NOMO-1 treated with DMSO at 0.1 percent for 48 hours (cell line): ENCODE results near the gene MAGI2.

Experiments
- DNase-seq: peaks from one replicate; lab custom pipeline; 2025; ENCODE audit not compliant: unreplicated experiment; lab: John Stamatoyannopoulos, UW

MAGI2 gene

GRCh38 chr7:78441737-78442136 is 1011.7 kb downstream of the MAGI2 start:
- DNase-seq = no peak

DNA sequence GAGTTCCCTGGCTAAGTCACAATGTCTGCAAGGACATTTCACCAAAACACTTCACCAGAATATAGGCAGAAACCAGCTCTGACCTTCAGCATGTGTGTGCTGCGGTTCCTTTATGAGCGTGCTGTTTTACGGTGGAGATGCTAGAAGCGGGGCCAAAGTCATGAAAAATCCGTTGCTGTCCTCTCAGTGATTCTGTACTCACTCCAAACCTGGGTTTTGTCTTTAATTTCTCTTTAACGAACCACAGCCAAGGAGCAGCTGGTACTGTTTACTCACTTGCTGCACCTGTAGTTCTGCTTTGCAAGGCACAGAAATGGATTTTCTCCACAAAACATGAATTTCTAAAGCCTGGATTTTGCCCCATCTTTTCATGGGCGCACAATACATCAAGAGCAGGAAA is 1015.0 kb downstream of the MAGI2 start:
- no peak for DNase-seq

DNA sequence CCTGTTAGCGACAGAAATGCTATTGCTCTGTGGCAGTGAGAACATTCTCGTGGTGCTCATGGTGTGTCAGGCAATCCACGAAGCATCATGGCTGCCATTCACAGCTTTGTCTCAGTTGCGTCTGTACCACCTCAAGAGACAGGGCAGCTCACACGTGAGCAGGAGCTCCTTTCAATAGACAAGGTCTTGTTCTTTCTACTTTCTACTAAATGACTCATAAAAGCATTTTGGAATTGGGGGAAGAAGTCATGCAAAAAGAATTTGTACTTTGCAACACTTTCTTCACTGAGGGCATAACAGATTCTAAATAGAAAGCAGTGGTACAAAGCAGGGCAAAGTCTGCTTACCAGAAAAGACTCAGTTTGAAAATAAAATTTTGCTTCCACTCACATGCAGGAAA is 1016.3 kb downstream of the MAGI2 start:
- DNase-seq = no peak

- no peak for DNase-seq
Observed at GRCh38 chr7:78435355-78435754, 1018.1 kb downstream of the MAGI2 start.

DNA sequence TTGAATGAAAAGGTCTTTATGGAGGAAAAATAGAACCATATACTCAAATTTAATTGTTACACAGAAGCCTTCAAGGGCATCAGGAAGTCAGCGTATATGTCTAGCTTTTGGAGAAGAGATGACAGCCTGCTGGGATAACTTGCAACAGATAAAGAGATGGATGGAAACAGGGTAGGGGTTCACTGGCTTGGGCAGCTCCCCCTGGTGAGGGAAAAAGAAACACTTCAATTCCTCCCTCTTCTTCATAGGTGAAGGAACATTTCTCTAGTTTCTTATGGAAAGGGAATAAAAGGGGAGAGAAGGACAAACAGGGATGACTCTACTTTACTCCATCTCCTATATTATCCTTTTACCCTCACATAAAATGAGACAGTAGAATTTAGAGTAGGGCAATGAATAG is 1019.2 kb downstream of the MAGI2 start:
- DNase-seq = no peak

DNA sequence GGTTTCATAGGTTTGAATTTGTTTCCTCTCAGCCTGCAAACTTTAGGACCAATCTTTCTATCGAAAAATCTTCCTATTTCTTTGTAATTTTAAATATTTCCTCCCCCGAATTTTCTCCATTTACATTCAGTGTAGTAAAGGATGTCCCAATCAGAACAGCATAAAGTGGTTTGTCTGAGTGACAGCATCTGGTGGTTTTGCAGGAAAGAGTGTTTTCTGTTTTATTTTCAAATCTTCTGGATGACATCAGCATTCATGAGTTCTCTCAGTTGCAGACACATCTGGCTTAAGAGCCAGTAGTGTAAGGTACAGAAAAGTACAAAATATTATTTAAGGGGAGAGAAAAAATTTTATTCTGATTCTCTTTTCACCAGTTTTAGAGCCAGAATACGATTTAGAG is 1020.0 kb downstream of the MAGI2 start:
- no peak for DNase-seq

- no peak for DNase-seq
Observed at GRCh38 chr7:78429878-78430277, 1023.6 kb downstream of the MAGI2 start.

DNA sequence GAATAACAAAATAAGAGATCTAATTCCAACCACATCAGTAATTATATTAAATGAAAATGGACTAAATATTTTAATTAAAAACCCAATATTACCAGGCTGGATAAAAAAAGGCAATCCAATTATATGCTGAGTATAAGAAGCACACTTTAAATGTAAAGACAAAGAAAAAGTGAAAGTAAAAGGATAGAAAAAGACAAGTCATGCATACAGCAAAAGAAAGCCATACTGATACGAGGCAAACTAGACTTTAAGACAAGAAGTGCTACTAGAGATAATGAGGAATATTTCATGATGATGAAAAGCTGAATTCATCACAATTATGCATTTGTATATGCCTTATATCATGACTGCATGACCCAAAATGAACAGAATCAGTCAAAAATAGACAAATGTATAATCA is 1026.3 kb downstream of the MAGI2 start:
- DNase-seq = no peak

DNA sequence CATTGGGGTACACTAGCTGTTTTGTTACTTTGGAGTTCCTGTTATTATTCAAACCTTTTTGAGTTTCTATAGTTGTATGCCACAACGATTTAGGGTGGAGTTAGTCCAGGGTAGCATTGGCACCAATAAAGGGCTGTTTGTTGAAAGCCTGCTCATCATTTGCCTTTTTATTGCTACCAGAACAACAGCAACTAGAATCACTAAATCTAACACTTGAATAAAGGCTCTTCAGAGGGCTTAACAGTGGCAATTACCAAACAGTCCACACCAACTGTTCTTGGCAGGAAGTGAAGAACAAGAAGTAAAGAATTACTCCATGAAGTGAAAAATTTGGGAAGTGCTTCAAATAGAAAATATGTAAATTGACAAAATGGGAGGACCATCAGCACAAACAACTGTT is 1033.5 kb downstream of the MAGI2 start:
- DNase-seq = no peak

DNA sequence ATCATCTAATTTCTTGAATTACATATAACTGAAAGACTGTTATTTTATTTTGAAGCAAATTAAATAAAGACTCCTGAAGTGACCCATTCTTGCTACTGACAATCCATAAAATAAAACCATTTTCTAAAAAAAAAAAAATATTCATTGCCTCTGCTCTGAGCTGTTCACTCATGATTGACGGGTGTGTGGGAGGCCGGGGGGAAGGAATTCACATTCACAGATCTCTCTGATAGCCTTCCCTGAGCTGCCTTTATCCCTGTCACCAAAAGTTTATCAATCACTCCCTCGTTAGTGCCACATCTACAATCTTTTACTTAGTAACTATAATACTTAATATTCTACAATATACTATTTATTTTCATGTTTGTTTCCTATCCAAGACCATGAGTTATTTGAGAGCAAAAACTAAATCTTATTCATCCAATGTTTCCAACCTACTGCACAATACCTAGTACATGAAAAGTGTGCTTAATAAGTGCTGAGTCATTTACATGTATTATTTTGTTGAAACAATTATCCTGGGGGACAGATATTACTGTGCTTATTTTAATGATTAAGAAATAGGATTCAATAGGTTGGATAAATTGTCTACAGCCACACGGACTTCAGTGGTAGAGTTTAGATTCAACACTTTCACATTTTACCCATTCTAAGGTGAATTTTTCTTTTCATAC is 1036.2 kb downstream of the MAGI2 start:
- DNase-seq = no peak

GRCh38 chr7:78413568-78413967 is 1039.9 kb downstream of the MAGI2 start:
- no peak for DNase-seq

DNA sequence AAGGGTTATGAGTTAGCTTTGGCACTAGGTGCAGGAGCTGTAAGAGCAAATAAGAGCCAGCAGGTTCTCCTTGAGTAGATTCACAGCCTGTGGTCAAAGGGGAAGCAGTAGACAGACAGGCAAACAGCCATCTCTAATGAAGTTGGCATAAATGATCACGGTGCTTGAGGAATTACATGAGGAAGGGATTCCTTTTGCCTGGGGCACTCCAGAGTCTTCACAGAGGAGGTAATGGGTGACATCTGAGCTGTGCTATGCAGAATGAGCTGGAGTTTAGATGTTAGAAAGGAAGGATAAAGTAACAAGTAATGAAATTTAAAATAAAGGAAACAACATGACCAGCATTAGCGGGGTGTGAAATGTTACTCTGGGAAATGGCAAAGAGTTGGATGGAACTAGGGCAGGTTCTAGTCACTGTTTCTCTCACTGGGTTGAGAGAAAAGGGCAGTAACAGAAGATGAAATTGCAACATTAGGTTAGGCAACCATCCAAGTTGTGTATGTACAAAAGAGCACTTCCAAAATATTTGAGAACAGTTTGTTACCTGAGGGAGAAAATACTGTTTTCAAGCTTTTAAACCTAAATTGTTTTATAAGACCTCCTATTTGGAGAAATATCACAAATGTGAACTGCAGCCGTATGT is 1041.1 kb downstream of the MAGI2 start:
- DNase-seq = no peak

- DNase-seq = no peak
Observed at GRCh38 chr7:78407031-78407430, 1046.4 kb downstream of the MAGI2 start.

- no peak for DNase-seq
Observed at GRCh38 chr7:78406531-78406930, 1046.9 kb downstream of the MAGI2 start.

- no peak for DNase-seq
Observed at GRCh38 chr7:78402096-78402495, 1051.4 kb downstream of the MAGI2 start.

- no peak for DNase-seq
Observed at GRCh38 chr7:78400038-78400437, 1053.4 kb downstream of the MAGI2 start.

DNA sequence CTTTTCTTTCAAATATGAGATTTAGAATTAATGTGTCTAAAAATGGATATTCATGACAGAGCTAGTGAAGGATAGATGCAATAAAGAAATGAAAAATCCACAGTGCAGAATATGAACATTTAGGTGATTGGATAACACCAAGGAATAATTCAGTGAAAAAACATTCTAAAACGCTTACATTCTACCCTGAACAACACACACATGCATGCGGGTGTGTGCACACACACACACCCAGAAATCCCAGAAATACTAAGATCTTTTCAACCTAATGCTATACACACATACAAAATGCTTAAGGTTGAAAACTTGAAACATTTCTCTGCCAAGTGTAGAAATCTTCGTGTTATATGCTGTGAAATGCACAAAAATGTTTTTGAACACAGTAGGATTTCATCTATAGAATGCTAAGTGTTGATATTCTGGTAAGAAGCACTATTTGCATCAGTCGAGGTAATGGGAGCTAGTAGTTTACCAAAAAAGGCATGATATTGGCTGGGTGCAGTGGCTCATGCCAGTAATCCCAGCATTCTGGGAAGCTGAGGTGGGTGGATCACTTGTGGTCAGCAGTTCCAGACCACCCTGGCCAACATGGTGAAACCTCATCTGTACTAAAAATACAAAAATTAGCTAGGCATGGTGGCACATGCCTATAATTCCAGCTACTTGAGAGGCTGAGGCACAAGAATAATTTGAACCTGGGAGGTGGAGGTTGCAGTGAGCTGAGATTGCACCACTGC is 1054.3 kb downstream of the MAGI2 start:
- DNase-seq = no peak

GRCh38 chr7:78398576-78398975 is 1054.9 kb downstream of the MAGI2 start:
- DNase-seq = no peak

- no peak for DNase-seq
Observed at GRCh38 chr7:78398081-78398480, 1055.4 kb downstream of the MAGI2 start.

DNA sequence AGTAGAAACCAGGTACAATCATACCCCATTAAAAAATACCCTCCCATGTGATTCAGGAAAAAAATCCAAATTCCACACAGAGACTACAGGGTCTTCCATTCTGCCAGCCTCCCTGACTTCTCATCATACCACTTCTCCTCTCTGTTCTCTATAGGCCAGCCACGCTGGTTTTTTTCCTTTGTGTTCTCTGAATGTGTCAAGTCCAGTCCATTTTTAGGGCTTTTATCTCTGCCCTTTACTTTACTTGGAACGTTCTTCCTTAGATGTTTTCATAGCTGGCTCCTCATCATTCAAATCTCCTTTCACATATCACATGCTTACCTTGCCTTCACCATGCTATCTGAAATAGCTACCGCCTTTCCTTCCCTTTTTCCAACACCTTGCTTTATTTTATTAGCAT is 1057.3 kb downstream of the MAGI2 start:
- DNase-seq = no peak

DNA sequence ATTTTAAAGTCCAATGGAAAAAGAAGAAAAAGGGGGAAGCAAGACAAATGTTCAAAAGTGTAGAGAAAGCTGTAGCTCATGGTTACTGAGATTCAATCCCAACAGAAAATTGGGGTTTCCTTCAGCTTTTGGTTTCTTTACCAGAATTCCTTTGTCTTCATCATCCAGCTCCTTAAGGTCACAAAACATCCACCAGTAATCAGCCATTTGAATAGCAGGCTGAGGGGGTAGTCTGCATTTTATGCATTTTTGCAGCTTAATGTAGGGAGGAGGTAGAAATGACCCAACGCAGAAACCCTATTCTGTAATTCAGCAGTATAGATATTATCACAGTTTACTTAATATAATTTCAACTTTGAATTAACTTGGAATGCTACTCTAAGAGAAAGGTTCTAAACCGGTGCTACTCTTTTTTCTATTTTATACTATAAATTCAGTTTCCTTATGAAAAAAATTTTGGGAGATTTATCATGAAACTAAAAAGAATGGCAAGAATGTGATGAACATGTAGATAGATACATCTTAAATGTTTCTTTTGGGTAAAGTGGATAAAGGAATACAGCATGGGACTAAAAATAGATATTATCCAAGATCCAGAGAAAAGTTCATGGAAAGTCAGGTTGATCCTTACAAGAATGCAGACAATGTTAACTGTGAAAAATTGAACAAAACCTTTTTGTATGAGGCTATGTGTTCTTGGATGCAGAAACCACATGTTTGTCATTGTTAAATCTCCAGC is 1058.0 kb downstream of the MAGI2 start:
- no peak for DNase-seq

DNA sequence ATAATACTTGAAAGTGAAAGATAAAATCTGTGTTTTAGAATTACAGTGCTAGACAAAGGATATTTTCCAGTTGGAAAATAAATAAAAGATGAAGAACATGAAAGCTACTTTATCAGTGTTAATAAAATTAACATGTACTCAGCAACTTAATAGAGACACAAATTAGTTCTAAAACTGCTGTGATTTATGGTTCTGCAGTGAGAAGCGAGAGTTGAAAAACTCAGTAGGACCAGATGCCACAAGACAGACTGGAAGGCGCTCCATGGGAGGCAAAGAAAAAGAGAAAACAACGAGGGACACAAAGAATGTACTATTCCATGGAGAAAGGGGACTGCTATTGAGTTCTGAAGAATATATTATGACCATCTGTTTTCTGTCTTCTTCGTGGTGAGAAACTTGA is 1064.4 kb downstream of the MAGI2 start:
- DNase-seq = no peak
